Left ventricle myocardium inferior (tissue), 1 donor: ENCODE measurements around the gene MAP3K3. TPM values are rescaled to one million over a fixed set of nuclear protein-coding genes. Genes with fewer than 3 reads are reported as not detected.

Source experiments
- DNase-seq: peaks from one replicate; pipeline ENCODE4 v3.0.0-alpha.2; 2020
- H3K27ac ChIP-seq: fragments of 200-600 bp; replicated peaks from 2 replicates; pipeline ENCODE4 v1.8.0; 2021
- H3K27me3 ChIP-seq: fragments of 200-600 bp; 2 replicates; pipeline ENCODE4 v1.8.0; 2021; ENCODE audit warnings: low read depth
- H3K36me3 ChIP-seq: fragments of 200-600 bp; 2 replicates; pipeline ENCODE4 v1.8.0; 2021
- H3K4me1 ChIP-seq: fragments of 200-600 bp; 2 replicates; pipeline ENCODE4 v1.8.0; 2021
- H3K4me3 ChIP-seq: fragments of 200-600 bp; 2 replicates; pipeline ENCODE4 v1.8.0; 2021; ENCODE audit warnings: mild to moderate bottlenecking, moderate library complexity
- H3K9me3 ChIP-seq: fragments of 200-600 bp; replicated peaks from 2 replicates; pipeline ENCODE4 v1.8.0; 2021
- intact Hi-C: fragments of 100-400 bp; cut with micrococcal nuclease; formaldehyde crosslinking; loops from one replicate; pipeline ENCODE4 v1.11.0; 2022
- long read RNA-seq: library from polyadenylated mRNA; unstranded; transcript quantifications from one replicate; pipeline ENCODE4 v2.0.0, GENCODE V29; 2021
- total RNA-seq: library from RNA; stranded (reverse); fragmentation: NEBNext Ultra II Directional; extraction: Animal tissue kit (Norgen Biotek cat#: 25700); gene quantifications from one replicate; pipeline ENCODE4 v1.2.1, GENCODE V29; 2021
- TF ChIP-seq, protein P1 (sequence below): fragments of 200-600 bp; IDR thresholded peaks from 2 replicates; pipeline ENCODE4 v1.8.0; 2021; ENCODE audit warnings: antibody characterized with exemption, mild to moderate bottlenecking, borderline replicate concordance
- donor health status: DM: no; HTN: yes; CAD: no; lungs with severe emphysema.

MAP3K3 gene
- total RNA-seq = 41.3 TPM
- long read RNA-seq, full-length matches to known transcripts = 71 of 104 reads
- long read RNA-seq, partial matches to known transcripts = 19 of 104 reads
- long read RNA-seq, other reads (novel, unspliced or antisense) = 14 of 104 reads

DNA sequence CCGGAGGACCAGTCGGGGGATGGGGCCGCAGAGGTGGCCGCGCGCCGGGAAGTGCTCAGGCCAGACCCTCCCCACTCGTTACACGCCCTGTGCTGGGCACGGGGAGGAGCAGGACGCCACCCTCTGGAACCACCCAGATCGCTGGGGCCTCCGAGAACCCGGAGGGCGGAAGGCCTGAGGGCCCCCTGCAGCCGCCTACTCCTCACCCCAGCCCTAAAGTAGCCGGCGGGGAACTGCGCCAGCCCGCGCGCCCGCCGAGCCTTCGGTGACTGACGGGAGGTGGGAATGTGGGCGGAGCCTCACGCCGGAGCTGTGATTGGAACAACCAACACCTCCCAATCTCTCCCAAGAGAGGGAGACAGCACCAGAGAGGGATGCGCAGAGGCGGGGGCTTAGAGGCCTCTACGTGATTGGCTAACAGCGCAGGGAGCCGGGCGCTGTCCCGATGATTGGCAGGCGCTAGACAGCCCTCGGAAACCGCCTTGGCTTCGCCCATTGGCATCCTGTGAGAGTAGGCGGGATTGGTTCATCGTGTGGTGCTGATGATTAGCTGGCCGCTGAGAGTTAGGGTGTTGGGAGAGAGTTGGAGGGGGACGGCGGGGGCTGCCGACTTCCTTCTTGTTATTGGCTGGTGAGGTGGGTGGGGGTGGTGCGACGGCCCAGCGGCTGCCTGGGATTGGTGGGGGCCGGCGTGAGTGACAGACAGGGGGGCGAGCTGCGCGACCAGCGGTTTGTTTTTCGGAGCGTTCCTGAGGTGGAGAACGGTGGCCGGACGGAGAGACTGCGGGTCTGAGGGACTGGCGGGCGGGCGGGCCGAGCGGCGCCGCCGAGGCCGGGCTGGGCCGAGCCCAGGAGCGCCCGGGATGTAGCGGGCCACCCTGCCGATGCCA lies at the start of gene MAP3K3:
Gene MAP3K3 (plus strand): TSS at position 734 of the 890 bp plus-strand sequence. CDS start 343 bp downstream, outside the sequence.
- Histone ChIP-seq H3K4me3 (peak within 1 kb of the TSS; percentile 92), H3K27me3 (no peaks in the 10 kb centered on the region), H3K36me3 (no peaks in the 10 kb centered on the region), H3K9me3 (no peaks in the 10 kb centered on the region), H3K4me1 (peaks cover 47% of the 10 kb centered on the region), H3K27ac (peak within 1 kb of the TSS; percentile 93)
- intact Hi-C loops = no loop called here
- TF ChIP-seq, protein P1, sequence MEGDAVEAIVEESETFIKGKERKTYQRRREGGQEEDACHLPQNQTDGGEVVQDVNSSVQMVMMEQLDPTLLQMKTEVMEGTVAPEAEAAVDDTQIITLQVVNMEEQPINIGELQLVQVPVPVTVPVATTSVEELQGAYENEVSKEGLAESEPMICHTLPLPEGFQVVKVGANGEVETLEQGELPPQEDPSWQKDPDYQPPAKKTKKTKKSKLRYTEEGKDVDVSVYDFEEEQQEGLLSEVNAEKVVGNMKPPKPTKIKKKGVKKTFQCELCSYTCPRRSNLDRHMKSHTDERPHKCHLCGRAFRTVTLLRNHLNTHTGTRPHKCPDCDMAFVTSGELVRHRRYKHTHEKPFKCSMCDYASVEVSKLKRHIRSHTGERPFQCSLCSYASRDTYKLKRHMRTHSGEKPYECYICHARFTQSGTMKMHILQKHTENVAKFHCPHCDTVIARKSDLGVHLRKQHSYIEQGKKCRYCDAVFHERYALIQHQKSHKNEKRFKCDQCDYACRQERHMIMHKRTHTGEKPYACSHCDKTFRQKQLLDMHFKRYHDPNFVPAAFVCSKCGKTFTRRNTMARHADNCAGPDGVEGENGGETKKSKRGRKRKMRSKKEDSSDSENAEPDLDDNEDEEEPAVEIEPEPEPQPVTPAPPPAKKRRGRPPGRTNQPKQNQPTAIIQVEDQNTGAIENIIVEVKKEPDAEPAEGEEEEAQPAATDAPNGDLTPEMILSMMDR = peak; percentile 31
- peak; percentile 99 for DNase-seq

DNA sequence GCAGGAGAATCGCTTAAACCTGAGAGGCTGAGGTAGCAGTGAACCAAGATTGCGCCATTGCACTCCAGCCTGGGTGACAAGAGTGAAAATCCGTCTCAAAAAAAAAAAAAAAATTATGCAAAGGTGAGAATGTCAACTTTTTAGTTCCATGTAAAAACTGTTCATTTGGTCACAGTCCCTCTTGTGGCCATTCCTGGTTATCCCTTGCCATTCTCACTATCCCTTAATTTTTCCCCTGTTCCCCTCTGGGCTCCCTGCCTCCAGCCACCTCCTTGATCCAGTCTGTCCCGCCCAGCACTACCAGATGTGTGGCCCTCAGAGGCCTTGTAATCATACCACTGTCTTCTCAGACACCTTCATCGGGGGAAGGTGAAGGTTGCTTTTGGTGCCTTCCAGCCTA lies 48.6 kb upstream of the MAP3K3 start:
- intact Hi-C loops = no loop called here
- Histone ChIP-seq H3K27me3 (no peaks in the 10 kb centered on the region), H3K4me3 (no peak overlapping the region), H3K4me1 (peaks cover 8% of the 10 kb centered on the region), H3K9me3 (no peaks in the 10 kb centered on the region), H3K36me3 (peaks cover 2% of the 10 kb centered on the region), H3K27ac (no peak overlapping the region)
- DNase-seq = no peak
- TF ChIP-seq, protein P1 = peak; percentile 35

DNA sequence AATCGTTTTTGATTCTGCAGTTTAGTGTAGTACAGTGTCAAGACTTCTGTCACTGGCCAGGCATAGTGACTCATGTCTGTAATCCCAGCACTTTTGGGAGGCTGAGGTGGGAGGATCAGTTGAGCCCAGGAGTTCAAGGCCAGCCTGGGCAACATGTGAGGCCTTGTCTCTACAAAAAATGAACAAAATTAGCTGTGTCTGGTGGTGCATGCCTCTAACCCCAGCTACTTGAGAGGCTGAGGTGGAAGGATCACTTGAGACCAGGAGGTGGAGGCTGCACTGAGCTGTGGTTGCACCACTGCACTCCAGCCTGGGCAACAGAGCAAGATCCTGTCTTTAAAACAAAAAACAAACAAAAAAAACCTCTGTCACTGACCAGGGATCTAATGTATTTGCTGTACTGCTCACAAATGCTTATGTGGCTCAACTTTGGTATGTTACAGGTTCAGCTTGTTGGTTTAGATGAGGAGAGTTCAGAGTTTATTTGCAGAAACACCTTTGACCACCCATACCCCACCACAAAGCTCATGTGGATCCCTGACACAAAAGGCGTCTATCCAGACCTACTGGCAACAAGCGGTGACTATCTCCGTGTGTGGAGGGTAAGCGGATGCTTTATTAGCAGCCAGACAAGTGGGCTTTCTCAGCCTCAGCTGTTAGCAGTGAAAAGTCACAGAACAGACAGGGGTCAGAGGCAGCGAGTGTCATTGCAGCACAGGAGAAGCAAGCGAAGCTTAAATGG lies 44.0 kb upstream of the MAP3K3 start:
- Histone ChIP-seq H3K27me3 (no peaks in the 10 kb centered on the region), H3K4me1 (peaks cover 19% of the 10 kb centered on the region), H3K4me3 (no peak overlapping the region), H3K27ac (no peak overlapping the region), H3K36me3 (peaks cover 48% of the 10 kb centered on the region), H3K9me3 (no peaks in the 10 kb centered on the region)
- TF ChIP-seq, protein P1 = no peak
- no peak for DNase-seq
- intact Hi-C loops = no loop called here

DNA sequence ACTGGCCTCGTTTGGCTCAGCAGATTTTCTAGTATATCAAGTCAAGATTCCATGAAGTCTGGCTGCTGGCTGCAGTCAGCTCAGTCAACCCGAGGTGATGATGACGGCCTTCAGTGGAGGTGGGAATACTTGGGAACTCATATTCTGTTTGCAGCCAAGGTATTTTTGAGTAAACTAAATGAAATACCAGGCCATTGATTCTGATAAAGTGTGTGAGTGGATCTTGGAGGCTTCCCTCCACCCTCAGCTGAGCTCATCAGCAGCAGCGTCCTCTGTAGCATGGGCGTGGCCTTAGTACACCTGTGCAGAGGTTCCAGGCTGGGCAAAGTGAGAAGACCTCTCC lies 43.5 kb upstream of the MAP3K3 start:
- Histone ChIP-seq H3K36me3 (peaks cover 53% of the 10 kb centered on the region), H3K4me1 (peaks cover 19% of the 10 kb centered on the region), H3K4me3 (no peak overlapping the region), H3K9me3 (no peaks in the 10 kb centered on the region), H3K27ac (no peak overlapping the region), H3K27me3 (no peaks in the 10 kb centered on the region)
- intact Hi-C loops = no loop called here
- DNase-seq = no peak
- TF ChIP-seq, protein P1 = no peak

DNA sequence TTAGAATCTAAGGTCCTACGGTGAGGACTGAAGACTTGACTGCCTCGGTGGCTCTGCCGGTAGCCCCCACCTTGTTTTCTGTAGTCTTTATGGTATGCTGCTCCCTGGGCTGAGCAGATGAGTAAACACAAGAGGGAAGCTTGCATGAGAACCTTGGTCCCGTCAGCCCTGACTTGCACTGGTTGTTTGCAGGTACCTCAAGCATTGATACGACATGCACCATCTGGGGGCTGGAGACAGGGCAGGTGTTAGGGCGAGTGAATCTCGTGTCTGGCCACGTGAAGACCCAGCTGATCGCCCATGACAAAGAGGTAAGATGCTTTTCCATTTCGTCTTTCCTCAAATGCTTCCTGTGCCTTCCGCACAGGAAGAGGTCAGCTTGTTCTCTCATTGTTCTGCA lies 42.6 kb upstream of the MAP3K3 start:
- H3K9me3 ChIP-seq = no peaks in the 10 kb centered on the region
- H3K36me3 ChIP-seq = peaks cover 62% of the 10 kb centered on the region
- TF ChIP-seq, protein P1 = no peak
- no peaks in the 10 kb centered on the region for H3K27me3 ChIP-seq
- intact Hi-C loops = no loop called here
- DNase-seq = no peak
- H3K27ac ChIP-seq = no peak overlapping the region
- peaks cover 19% of the 10 kb centered on the region for H3K4me1 ChIP-seq
- no peak overlapping the region for H3K4me3 ChIP-seq
